ENCODE measurements around the gene STK26. TPM values are rescaled to one million over a fixed set of nuclear protein-coding genes. Genes with fewer than 3 reads are reported as not detected.

STK26 gene
- total and polyA plus RNA-seq, 2 experiments from 2014 or later = 65.2 to 110 TPM

- H3K4me1 ChIP-seq (ENCODE audit: insufficient read depth) = no peaks in the 10 kb centered on the region
- Mint-ChIP-seq H3K4me1 (peaks cover 8% of the 10 kb centered on the region; the same call in 1 of the 3 replicates), H3K4me3 (no peak overlapping the region), H3K9me3 (no peaks in the 10 kb centered on the region), H3K27ac (no peak overlapping the region), H3K36me3 (ENCODE audit: low read depth) (no peaks in the 10 kb centered on the region), H3K27me3 (ENCODE audit: insufficient read depth, low read depth, poor library complexity) (no peaks in the 10 kb centered on the region)
- H2AFZ ChIP-seq = no peak overlapping the region
- no peak overlapping the region for H3K4me3 ChIP-seq
- no peaks in the 10 kb centered on the region for H3K79me2 ChIP-seq (replicated peaks; ENCODE audit: insufficient read depth)
- TF ChIP-seq CTCF (conservative IDR thresholded peaks at IDR 0.05; ENCODE audit: low read depth in 2 of 2) = no peak
- no peak for TF ChIP-seq EZH2 (IDR thresholded peaks at IDR 0.05; ENCODE audit: low read depth, unreplicated experiment)
- no peak for TF ChIP-seq ETS1 (IDR thresholded peaks at IDR 0.05)
- TF ChIP-seq NANOG (IDR thresholded peaks at IDR 0.05; ENCODE audit: borderline replicate concordance) = no peak
- no peak for TF ChIP-seq POLR2AphosphoS5 (IDR thresholded peaks at IDR 0.05; ENCODE audit: low read depth)
- no peak for TF ChIP-seq CREB1 (CRISPR knock-in tag; IDR thresholded peaks at IDR 0.05; ENCODE audit: low read depth)
- TF ChIP-seq EZH2phosphoT487 (IDR thresholded peaks at IDR 0.05; ENCODE audit: unreplicated experiment) = no peak
- TF ChIP-seq STAT1 (IDR thresholded peaks at IDR 0.05; ENCODE audit: unreplicated experiment) = no peak
- TF ChIP-seq ZNF114 (CRISPR knock-in tag; IDR thresholded peaks at IDR 0.05) = no peak
- no peak for TF ChIP-seq JUNB (IDR thresholded peaks at IDR 0.05; ENCODE audit: unreplicated experiment)
- TF ChIP-seq ZNF462 (CRISPR knock-in tag; IDR thresholded peaks at IDR 0.05) = no peak
- no peak for TF ChIP-seq REST (IDR thresholded peaks at IDR 0.05; ENCODE audit: unreplicated experiment)
- TF ChIP-seq ZNF331 (CRISPR knock-in tag; IDR thresholded peaks at IDR 0.05; ENCODE audit: low read depth) = no peak
- ATAC-seq (no peak), DNase-seq (ENCODE audit: low spot score) (no peak)
- H3K4me2 ChIP-seq = no peak overlapping the region
- no peaks in the 10 kb centered on the region for H4K20me1 ChIP-seq (replicated peaks; ENCODE audit: insufficient read depth)
- no peak overlapping the region for H3K27ac ChIP-seq (ENCODE audit: low read depth)
- no peaks in the 10 kb centered on the region for H3F3A ChIP-seq (replicated peaks; ENCODE audit: low read depth)
- no peaks in the 10 kb centered on the region for H3K27me3 ChIP-seq (ENCODE audit: insufficient read depth)
- H3K9me2 ChIP-seq (ENCODE audit: insufficient read depth) = no peaks in the 10 kb centered on the region
- no peaks in the 10 kb centered on the region for H3K36me3 ChIP-seq (ENCODE audit: insufficient read depth)
Observed at GRCh38 chrX:132009350-132009749, 13.8 kb upstream of the STK26 start.

All from GM23338 (cell line).